ENCODE results near the gene SRMS.

DNA sequence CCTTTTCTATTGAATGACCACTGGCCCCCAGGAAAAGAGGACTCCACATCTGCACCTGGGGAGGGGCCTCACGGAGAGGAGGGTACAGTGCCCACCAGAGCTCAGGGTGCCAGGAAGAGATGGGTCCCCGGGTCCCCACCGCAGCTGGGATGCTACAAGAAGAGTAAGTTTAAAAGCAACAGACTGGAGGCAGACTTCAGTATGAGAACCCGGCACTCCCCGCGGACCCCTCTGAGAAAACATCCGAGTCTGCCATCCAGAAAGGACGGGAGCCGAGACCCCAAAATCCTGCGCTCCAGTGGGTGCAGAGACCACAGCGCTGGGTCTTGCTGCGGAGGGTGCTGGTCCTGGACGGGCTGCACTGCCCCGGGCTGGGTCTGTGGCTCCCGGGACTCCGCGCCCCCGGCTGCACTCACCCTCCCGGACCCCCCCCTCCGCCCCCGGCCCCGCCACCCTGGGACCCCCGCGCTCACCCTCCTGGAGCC, 26.1 kb upstream of the SRMS start:
- TF ChIP-seq POLR2A (IDR thresholded peaks at IDR 0.05; ENCODE audit: borderline replicate concordance, extremely low read depth, insufficient read depth, insufficient read length), result no peak
- TF ChIP-seq CTCF (IDR thresholded peaks at IDR 0.05 in 2 of 3, conservative IDR thresholded peaks at IDR 0.05 in 1 of 3; ENCODE audit: borderline replicate concordance in 1 of 3, insufficient read depth in 1 of 3, low read depth in 2 of 3, low read length in 2 of 3), result no peak
- no peak for TF ChIP-seq REST (IDR thresholded peaks at IDR 0.05; ENCODE audit: low read depth)
- no peak for TF ChIP-seq EGR1 (IDR thresholded peaks at IDR 0.05; ENCODE audit: low read depth)
- no peak for TF ChIP-seq CEBPB (IDR thresholded peaks at IDR 0.05; ENCODE audit: low read depth)
- no peak for TF ChIP-seq MAX (IDR thresholded peaks at IDR 0.05)
- TF ChIP-seq POLR2AphosphoS5 (IDR thresholded peaks at IDR 0.05; ENCODE audit: low read depth, low read length), result no peak
- no peak for TF ChIP-seq RAD21 (IDR thresholded peaks at IDR 0.05; ENCODE audit: low read depth)
- TF ChIP-seq SP1 (IDR thresholded peaks at IDR 0.05; ENCODE audit: low read depth), result no peak
